NCI-H345 treated with DMSO at 0.1 percent for 48 hours (cell line): ENCODE measurements around the gene BTF3.

Source experiments
- DNase-seq: peaks from one replicate; lab custom pipeline; 2025; ENCODE audit not compliant: unreplicated experiment; lab: John Stamatoyannopoulos, UW

BTF3 gene

GRCh38 chr5:73522989-73523388 is 24.7 kb downstream of the BTF3 start:
- no peak for DNase-seq

GRCh38 chr5:73523861-73524260 is 25.6 kb downstream of the BTF3 start:
- DNase-seq = no peak

- DNase-seq = no peak
Observed at GRCh38 chr5:73525606-73526203, 27.5 kb downstream of the BTF3 start.

- DNase-seq = peak; percentile 7
Observed at GRCh38 chr5:73528248-73528647, 30.0 kb downstream of the BTF3 start.

GRCh38 chr5:73529081-73529480 is 30.8 kb downstream of the BTF3 start:
- DNase-seq = no peak

- no peak for DNase-seq
Observed at GRCh38 chr5:73531356-73531755, 33.1 kb downstream of the BTF3 start.

- DNase-seq = no peak
Observed at GRCh38 chr5:73532195-73532594, 34.0 kb downstream of the BTF3 start.

- DNase-seq = no peak
Observed at GRCh38 chr5:73534011-73534644, 35.9 kb downstream of the BTF3 start.

- no peak for DNase-seq
Observed at GRCh38 chr5:73534971-73535370, 36.7 kb downstream of the BTF3 start.

GRCh38 chr5:73539730-73540129 is 41.5 kb downstream of the BTF3 start:
- DNase-seq = no peak

- no peak for DNase-seq
Observed at GRCh38 chr5:73540192-73540591, 42.0 kb downstream of the BTF3 start.

- no peak for DNase-seq
Observed at GRCh38 chr5:73542020-73542419, 43.8 kb downstream of the BTF3 start.

- peak; percentile 94 for DNase-seq
Observed at GRCh38 chr5:73544429-73545402, 46.5 kb downstream of the BTF3 start.

GRCh38 chr5:73545403-73545779 is 47.1 kb downstream of the BTF3 start:
- DNase-seq = no peak

- DNase-seq = no peak
Observed at GRCh38 chr5:73550016-73550415, 51.8 kb downstream of the BTF3 start.

- DNase-seq = no peak
Observed at GRCh38 chr5:73552642-73553041, 54.4 kb downstream of the BTF3 start.
